Gastrocnemius medialis (tissue), 4 donors: ENCODE data around the gene ATF6. TPM values are rescaled to one million over a fixed set of nuclear protein-coding genes. Genes with fewer than 3 reads are reported as not detected.

ENCODE experiments used
- ATAC-seq, 2 donors: fragments of 150-250 bp; one replicate each; pipeline ENCODE4 v1.9.1; 2016
- DNase-seq, 2 donors: peaks; one replicate each; pipeline ENCODE4 v3.0.0-alpha.2; 2019
- H3K27ac ChIP-seq, 4 donors: fragments of 200-600 bp; sonication (generic); 1 replicate in 1 of 4; 2 replicates in 3 of 4; pipeline ENCODE4 v1.5.1; 2016 to 2018; ENCODE audit warnings: mild to moderate bottlenecking in 2 of 4, moderate library complexity in 1 of 4
- H3K27me3 ChIP-seq, 3 donors: fragments of 200-600 bp; sonication (generic) in 2 of 3; 1 replicate in 1 of 3; 2 replicates in 2 of 3; pipeline versions ENCODE4 v1.5.1 to v1.6.0; 2016 to 2019; ENCODE audit warnings: mild to moderate bottlenecking in 1 of 3, moderate library complexity in 1 of 3
- H3K36me3 ChIP-seq, 2 donors: fragments of 200-600 bp; sonication (generic) in 1 of 2; one replicate each; pipeline ENCODE4 v1.5.1; 2017 to 2018
- H3K4me1 ChIP-seq, 2 donors: fragments of 200-600 bp; sonication (generic) in 1 of 2; one replicate each; pipeline ENCODE4 v1.5.1; 2016 to 2017; ENCODE audit warnings: mild to moderate bottlenecking in 2 of 2
- H3K4me3 ChIP-seq, 4 donors: fragments of 200-600 bp; sonication (generic) in 3 of 4; 1 replicate in 1 of 4; 2 replicates in 3 of 4; pipeline ENCODE4 v1.5.1; 2016 to 2019; ENCODE audit warnings: mild to moderate bottlenecking in 2 of 4
- H3K9me3 ChIP-seq, 3 donors: fragments of 200-600 bp; sonication (generic) in 2 of 3; 1 replicate in 1 of 3; 2 replicates in 2 of 3; pipeline ENCODE4 v1.5.1; 2016 to 2019
- POLR2A ChIP-seq, 2 donors: fragments of 450-650 bp; IDR thresholded peaks; one replicate each; pipeline ENCODE4 v1.6.1; 2017; ENCODE audit warnings: antibody characterized with exemption in 2 of 2, mild to moderate bottlenecking in 2 of 2, moderate library complexity in 2 of 2
- in situ Hi-C, 4 donors: fragments of 200-750 bp; cut with MboI; loops; one replicate each; pipeline versions ENCODE4 v1.15.0 to v1.8.0; 2017; ENCODE audit warnings: low sequenced_read_pairs in 4 of 4
- intact Hi-C: fragments of 100-400 bp; cut with DNase I; formaldehyde crosslinking; loops from one replicate; pipeline ENCODE4 v1.15.1; 2023; ENCODE audit warnings: low total_unique reads
- total RNA-seq, 4 donors: library from RNA; depleted of rRNA; stranded (reverse); fragments of >200 nt; gene quantifications; one replicate each; pipeline versions ENCODE4 v1.1.0 to v1.2.3, GENCODE V29; 2016
- TF ChIP-seq, protein P1 (sequence below), 5 experiments: fragments of 450-650 bp in 3 of 5; fragments of 200-600 bp in 2 of 5; sonication (generic) in 2 of 5; IDR thresholded peaks in 4 of 5; conservative IDR thresholded peaks in 1 of 5; 1 replicate in 4 of 5; 2 replicates in 1 of 5; pipeline ENCODE4 v1.5.1; 2016 to 2019; ENCODE audit warnings: antibody characterized with exemption in 5 of 5, mild to moderate bottlenecking in 3 of 5, moderate library complexity in 3 of 5

The ATF6 gene
- total RNA-seq, 4 donors from 2014 or later, result 15.3 to 20.1 (median 18.3) TPM

GRCh38 chr1:161997152-161997551, 231.0 kb downstream of the ATF6 start:
- in situ Hi-C loops, result no loop called here
- intact Hi-C loops, result no loop called here
- Histone ChIP-seq H3K27me3 (no peaks in the 10 kb centered on the region), H3K4me1 (no peaks in the 10 kb centered on the region), H3K9me3 (no peaks in the 10 kb centered on the region), H3K36me3 (no peaks in the 10 kb centered on the region), H3K4me3 (no peak overlapping the region), H3K27ac (no peak overlapping the region)
- no peak for TF ChIP-seq POLR2A (IDR thresholded peaks at IDR 0.05)
- TF ChIP-seq, protein P1, sequence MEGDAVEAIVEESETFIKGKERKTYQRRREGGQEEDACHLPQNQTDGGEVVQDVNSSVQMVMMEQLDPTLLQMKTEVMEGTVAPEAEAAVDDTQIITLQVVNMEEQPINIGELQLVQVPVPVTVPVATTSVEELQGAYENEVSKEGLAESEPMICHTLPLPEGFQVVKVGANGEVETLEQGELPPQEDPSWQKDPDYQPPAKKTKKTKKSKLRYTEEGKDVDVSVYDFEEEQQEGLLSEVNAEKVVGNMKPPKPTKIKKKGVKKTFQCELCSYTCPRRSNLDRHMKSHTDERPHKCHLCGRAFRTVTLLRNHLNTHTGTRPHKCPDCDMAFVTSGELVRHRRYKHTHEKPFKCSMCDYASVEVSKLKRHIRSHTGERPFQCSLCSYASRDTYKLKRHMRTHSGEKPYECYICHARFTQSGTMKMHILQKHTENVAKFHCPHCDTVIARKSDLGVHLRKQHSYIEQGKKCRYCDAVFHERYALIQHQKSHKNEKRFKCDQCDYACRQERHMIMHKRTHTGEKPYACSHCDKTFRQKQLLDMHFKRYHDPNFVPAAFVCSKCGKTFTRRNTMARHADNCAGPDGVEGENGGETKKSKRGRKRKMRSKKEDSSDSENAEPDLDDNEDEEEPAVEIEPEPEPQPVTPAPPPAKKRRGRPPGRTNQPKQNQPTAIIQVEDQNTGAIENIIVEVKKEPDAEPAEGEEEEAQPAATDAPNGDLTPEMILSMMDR (IDR thresholded peaks at IDR 0.05 in 4 of 5, conservative IDR thresholded peaks at IDR 0.05 in 1 of 5), result no peak
- DNase-seq (no peak), ATAC-seq (no peak)

- in situ Hi-C loops (no loop called here), intact Hi-C loops (no loop called here)
- DNase-seq (no peak), ATAC-seq (no peak)
- Histone ChIP-seq H3K4me3 (no peak overlapping the region), H3K27ac (no peak overlapping the region), H3K9me3 (no peaks in the 10 kb centered on the region), H3K4me1 (peaks cover 4 to 8% of the 10 kb centered on the region in 2 donors), H3K27me3 (no peaks in the 10 kb centered on the region), H3K36me3 (no peaks in the 10 kb centered on the region)
- TF ChIP-seq, protein P1 (IDR thresholded peaks at IDR 0.05 in 4 of 5, conservative IDR thresholded peaks at IDR 0.05 in 1 of 5), result no peak
- TF ChIP-seq POLR2A (IDR thresholded peaks at IDR 0.05), result no peak
Measured at GRCh38 chr1:161998811-161999210, 232.7 kb downstream of the ATF6 start.

GRCh38 chr1:161999301-162000052, 233.4 kb downstream of the ATF6 start:
- intact Hi-C loops (loop anchor here (5.0 kb wide), 1 partner anchor 37 kb away; no protein-coding TSS in a partner anchor), in situ Hi-C loops (no loop called here)
- H3K4me1 ChIP-seq, result peaks cover 11 to 14% of the 10 kb centered on the region in 2 donors
- no peaks in the 10 kb centered on the region for H3K36me3 ChIP-seq
- no peak overlapping the region for H3K4me3 ChIP-seq
- DNase-seq (no peak), ATAC-seq (no peak)
- H3K9me3 ChIP-seq, result no peaks in the 10 kb centered on the region
- H3K27ac ChIP-seq, result no peak overlapping the region
- H3K27me3 ChIP-seq, result peaks cover 0 to under 1% (median 0%) of the 10 kb centered on the region in 3 donors
- TF ChIP-seq, protein P1 (IDR thresholded peaks at IDR 0.05 in 4 of 5, conservative IDR thresholded peaks at IDR 0.05 in 1 of 5), result no peak
- TF ChIP-seq POLR2A (IDR thresholded peaks at IDR 0.05), result no peak

- DNase-seq, result no peak
- Histone ChIP-seq H3K27ac (no peak overlapping the region), H3K27me3 (peaks cover 0 to 2% (median 0%) of the 10 kb centered on the region in 3 donors), H3K9me3 (no peaks in the 10 kb centered on the region), H3K4me3 (no peak overlapping the region), H3K4me1 (peaks cover 12 to 14% of the 10 kb centered on the region in 2 donors), H3K36me3 (no peaks in the 10 kb centered on the region)
- no peak for ATAC-seq
- TF ChIP-seq, protein P1 (IDR thresholded peaks at IDR 0.05 in 4 of 5, conservative IDR thresholded peaks at IDR 0.05 in 1 of 5), result no peak
- TF ChIP-seq POLR2A (IDR thresholded peaks at IDR 0.05), result no peak
- intact Hi-C loops, result loop anchor here (5.0 kb wide), 1 partner anchor 38 kb away; no protein-coding TSS in a partner anchor
- in situ Hi-C loops, result no loop called here
Measured at GRCh38 chr1:162000053-162000420, 233.9 kb downstream of the ATF6 start.
